Measurements from ENCODE around the gene MB21D2.

The MB21D2 gene

DNA sequence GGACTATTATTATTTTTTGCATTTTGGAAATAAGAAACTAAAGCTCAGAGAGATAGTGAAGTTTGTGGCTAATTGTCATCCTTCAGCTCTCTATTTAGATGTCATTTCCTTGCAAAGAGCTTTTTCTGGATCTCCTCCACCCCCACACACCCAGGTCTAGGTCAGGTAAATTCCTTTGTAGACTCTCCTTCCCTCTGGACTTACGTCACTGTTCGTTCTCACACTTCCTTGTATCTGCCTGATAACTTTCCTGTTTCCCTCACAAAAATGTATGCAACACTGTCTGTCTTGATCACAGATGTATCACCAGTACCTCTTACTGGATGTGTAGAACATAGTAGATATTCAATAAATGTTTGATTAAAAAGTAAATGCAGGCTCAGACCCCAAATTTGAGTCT lies 6.1 kb upstream of the MB21D2 start:
- TF ChIP-seq, protein P1, sequence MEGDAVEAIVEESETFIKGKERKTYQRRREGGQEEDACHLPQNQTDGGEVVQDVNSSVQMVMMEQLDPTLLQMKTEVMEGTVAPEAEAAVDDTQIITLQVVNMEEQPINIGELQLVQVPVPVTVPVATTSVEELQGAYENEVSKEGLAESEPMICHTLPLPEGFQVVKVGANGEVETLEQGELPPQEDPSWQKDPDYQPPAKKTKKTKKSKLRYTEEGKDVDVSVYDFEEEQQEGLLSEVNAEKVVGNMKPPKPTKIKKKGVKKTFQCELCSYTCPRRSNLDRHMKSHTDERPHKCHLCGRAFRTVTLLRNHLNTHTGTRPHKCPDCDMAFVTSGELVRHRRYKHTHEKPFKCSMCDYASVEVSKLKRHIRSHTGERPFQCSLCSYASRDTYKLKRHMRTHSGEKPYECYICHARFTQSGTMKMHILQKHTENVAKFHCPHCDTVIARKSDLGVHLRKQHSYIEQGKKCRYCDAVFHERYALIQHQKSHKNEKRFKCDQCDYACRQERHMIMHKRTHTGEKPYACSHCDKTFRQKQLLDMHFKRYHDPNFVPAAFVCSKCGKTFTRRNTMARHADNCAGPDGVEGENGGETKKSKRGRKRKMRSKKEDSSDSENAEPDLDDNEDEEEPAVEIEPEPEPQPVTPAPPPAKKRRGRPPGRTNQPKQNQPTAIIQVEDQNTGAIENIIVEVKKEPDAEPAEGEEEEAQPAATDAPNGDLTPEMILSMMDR (conservative IDR thresholded peaks at IDR 0.05; ENCODE audit: low read length), result no peak
- no peak for DNase-seq (ENCODE audit: low read depth)

DNA sequence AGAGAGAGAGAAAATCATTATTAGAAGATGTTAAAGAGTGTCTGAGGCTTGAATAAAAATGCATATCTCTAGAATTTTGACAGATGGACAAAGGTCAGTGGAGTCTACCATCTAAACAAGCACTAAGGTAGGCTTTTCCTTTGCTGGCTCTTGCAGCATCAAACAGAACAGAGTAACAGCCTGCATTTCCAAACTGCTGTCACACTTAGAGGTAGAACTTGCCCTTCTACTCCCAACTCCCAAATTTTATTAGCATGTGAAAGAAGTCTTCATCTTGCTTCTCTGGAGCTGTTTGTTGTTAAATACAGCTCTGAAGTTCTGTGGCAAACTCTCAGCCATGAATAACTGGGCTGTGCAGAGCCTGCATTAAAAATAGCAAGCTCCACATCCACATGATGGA lies 4.1 kb upstream of the MB21D2 start:
- no peak overlapping the region for H3K4me3 ChIP-seq (ENCODE audit: low read length)
- TF ChIP-seq, protein P1 (conservative IDR thresholded peaks at IDR 0.05; ENCODE audit: low read length), result no peak
- no peak for DNase-seq (ENCODE audit: low read depth)

More for the DNA sequence above, 6.1 kb upstream of the MB21D2 start:
- no peak overlapping the region for H3K4me3 ChIP-seq (ENCODE audit: low read length)

DNA sequence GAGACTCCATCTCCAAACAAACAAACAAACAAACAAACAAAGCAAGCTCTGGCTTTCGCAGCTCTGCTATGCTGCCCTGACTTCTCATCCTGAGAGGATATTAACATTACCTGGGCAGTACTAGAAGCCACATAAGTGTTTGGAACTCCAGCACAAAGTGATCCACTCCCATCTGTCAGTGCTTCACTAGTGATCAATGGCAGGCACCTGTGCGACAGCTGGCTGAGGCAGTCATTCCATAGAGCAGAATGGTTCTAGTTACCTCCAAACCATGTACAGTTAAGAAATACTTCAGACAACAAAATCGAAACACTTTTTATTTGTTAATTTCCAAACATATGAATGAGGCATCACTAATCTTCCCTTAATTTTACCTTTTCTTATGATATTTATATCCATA lies 2.8 kb upstream of the MB21D2 start:
- DNase-seq (ENCODE audit: low read depth), result no peak
- TF ChIP-seq, protein P1 (conservative IDR thresholded peaks at IDR 0.05; ENCODE audit: low read length), result no peak
- no peak overlapping the region for H3K4me3 ChIP-seq (ENCODE audit: low read length)

DNA sequence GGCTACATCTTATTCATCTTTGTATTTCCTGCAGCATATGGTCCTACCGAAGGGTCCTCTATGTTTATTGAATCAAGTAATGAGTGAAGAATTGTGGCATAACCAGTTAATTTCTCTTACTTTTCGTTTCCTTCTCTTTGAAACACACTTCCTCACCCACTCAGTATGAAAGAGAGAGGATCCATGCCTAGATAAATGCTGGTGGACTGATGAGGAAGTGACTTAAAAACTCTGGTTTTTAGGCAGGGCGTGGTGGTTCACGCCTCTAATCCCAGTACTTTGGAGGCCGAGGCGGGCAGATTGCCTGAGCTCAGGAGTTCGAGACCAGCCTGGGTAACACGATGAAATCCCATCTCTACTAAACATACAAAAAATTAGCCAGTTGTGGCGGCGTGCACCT lies 2.2 kb upstream of the MB21D2 start:
- no peak for DNase-seq (ENCODE audit: low read depth)
- H3K4me3 ChIP-seq (ENCODE audit: low read length), result no peak overlapping the region
- TF ChIP-seq, protein P1 (conservative IDR thresholded peaks at IDR 0.05; ENCODE audit: low read length), result no peak

DNA sequence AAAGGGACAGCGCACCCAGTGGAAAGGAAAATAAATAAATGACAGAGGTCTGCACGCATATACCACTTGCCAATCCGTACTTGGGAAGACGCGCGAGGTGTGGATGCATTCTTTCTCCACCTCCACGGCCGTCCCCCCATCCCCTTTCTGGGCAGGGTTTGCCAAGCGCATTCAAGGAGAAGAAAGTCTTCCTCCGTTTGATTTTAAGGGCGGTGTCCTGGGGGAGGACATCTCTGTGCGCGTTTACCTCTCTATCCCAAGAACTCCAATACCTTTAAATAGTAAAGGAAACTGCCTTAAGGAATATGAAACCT lies 576 bp upstream of the MB21D2 start:
- DNase-seq (ENCODE audit: low read depth), result no peak
- peak overlapping the region; percentile 94 for H3K4me3 ChIP-seq (ENCODE audit: low read length)
- TF ChIP-seq, protein P1 (conservative IDR thresholded peaks at IDR 0.05; ENCODE audit: low read length), result peak; percentile 32

DNA sequence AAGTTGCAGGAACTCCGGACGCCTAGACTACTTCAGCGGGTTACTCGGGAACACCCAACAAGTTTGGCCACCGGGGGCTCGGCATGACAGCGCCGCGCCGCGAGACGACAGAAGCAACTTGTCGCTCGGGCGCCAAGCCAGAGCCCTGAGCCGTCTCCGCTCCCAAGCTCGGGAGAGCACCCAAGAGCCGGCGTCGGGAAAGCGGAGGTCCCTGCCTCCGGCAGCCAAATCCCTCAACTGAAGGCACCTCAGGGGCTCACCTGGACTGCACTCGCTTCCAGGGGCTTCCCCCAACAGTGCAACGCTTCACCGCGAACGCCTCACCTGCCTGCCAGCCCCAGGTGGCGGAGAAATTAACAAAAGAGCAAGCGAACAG lies 640 bp downstream of the MB21D2 start:
- TF ChIP-seq, protein P1 (conservative IDR thresholded peaks at IDR 0.05; ENCODE audit: low read length), result no peak
- H3K4me3 ChIP-seq (ENCODE audit: low read length), result peak overlapping the region; percentile 94

DNA sequence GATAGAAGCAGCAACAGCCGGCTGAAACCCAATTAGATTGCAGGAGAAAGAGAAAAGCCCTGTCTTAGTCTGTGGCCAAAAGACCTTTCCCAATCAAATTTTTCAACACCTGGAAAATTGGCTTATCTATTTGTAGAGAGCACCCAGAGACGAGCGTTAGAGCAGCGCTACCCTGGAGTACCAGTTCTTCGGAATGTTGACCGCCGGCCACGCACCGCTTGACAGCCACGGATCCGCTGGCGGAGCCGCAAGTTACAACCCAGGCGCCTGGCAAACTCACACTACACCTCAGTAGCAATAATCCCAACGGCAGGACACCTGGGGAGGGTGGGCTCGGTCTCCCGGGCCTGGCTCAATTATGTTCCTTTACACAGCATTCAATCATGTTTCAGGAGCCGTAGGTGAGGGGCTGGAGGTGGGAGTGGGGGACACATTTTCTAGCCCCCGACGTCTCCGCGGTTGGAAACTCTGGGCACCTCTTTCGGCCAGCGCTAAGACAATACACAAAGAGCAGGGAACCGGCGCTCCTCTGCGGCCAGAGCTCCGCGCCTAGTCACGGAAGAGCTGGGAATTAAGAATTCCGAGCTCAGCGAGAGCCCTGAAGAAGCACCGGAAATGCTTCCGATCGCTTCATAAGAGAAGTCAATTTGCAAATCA lies 1.2 kb downstream of the MB21D2 start:
- TF ChIP-seq, protein P1 (conservative IDR thresholded peaks at IDR 0.05; ENCODE audit: low read length), result no peak
- DNase-seq (ENCODE audit: low read depth), result no peak
- H3K4me3 ChIP-seq (ENCODE audit: low read length), result peak overlapping the region; percentile 94

More for the DNA sequence above, 640 bp downstream of the MB21D2 start:
- DNase-seq (ENCODE audit: low read depth), result peak; percentile 76

All from AG10803 (cell line).